ENCODE data around the gene MAK.

DNA sequence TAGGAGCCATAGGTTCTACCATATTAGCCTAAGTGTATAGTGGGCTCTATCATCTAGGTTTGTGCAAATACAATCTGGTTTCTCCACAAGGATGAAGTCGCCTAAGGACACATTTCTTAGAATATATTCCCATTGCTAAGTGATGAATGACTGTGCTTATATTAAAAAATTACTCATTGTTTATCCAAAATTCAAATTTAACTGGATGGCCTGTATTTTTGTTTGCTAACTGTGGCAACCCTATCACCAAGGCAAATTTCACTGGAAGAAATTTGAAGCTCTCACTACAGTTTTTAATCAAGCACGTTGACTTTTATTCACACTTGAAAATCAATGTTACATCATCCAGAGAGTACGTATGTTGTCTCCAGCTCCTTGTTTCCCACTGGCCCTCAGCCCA, 29.6 kb upstream of the MAK start:
- TF ChIP-seq EZH2phosphoT487 (IDR thresholded peaks at IDR 0.05; ENCODE audit: low read length) (no peak), EZH2 (optimal IDR thresholded peaks at IDR 0.05; ENCODE audit: low read depth, low read length) (no peak)
- TF ChIP-seq, protein P1, sequence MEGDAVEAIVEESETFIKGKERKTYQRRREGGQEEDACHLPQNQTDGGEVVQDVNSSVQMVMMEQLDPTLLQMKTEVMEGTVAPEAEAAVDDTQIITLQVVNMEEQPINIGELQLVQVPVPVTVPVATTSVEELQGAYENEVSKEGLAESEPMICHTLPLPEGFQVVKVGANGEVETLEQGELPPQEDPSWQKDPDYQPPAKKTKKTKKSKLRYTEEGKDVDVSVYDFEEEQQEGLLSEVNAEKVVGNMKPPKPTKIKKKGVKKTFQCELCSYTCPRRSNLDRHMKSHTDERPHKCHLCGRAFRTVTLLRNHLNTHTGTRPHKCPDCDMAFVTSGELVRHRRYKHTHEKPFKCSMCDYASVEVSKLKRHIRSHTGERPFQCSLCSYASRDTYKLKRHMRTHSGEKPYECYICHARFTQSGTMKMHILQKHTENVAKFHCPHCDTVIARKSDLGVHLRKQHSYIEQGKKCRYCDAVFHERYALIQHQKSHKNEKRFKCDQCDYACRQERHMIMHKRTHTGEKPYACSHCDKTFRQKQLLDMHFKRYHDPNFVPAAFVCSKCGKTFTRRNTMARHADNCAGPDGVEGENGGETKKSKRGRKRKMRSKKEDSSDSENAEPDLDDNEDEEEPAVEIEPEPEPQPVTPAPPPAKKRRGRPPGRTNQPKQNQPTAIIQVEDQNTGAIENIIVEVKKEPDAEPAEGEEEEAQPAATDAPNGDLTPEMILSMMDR (IDR thresholded peaks at IDR 0.05; ENCODE audit: low read length) = no peak

All from MM.1S (cell line).